Trophoblast cell (in vitro differentiated cells and primary cell): ENCODE results near the gene RHOXF2B.
"Not testable (repeated sequence)": the region's sequence is repeated elsewhere in the genome, so short reads cannot be mapped to it uniquely, and the experiment has no call there.

Experiments
- DNase-seq, 2 donors: peaks; one replicate each; pipeline ENCODE4 v3.0.0-alpha.2; 2016
- H2AFZ ChIP-seq: 2 replicates; pipeline ENCODE4 v1.6.1; 2013; ENCODE audit warnings: low read length, moderate library complexity, mild to moderate bottlenecking; ENCODE audit not compliant: insufficient read depth, poor library complexity
- H2AK5ac ChIP-seq: 2 replicates; pipeline ENCODE4 v1.6.1; 2013; ENCODE audit warnings: mild to moderate bottlenecking, low read length
- H2BK120ac ChIP-seq: 2 replicates; pipeline ENCODE4 v1.6.1; 2013; ENCODE audit warnings: low read length, mild to moderate bottlenecking, moderate library complexity; ENCODE audit not compliant: insufficient read depth, poor library complexity
- H2BK12ac ChIP-seq: 2 replicates; pipeline ENCODE4 v1.6.1; 2013; ENCODE audit warnings: mild to moderate bottlenecking, low read length, moderate library complexity
- H2BK5ac ChIP-seq: 2 replicates; pipeline ENCODE4 v1.6.1; 2013; ENCODE audit warnings: low read length, low read depth, moderate library complexity, mild to moderate bottlenecking; ENCODE audit not compliant: poor library complexity
- H3K14ac ChIP-seq: 2 replicates; pipeline ENCODE4 v1.6.1; 2013; ENCODE audit warnings: mild to moderate bottlenecking, low read length
- H3K18ac ChIP-seq: 2 replicates; pipeline ENCODE4 v1.6.1; 2013; ENCODE audit warnings: mild to moderate bottlenecking, low read length
- H3K23ac ChIP-seq: 2 replicates; pipeline ENCODE4 v1.6.1; 2013; ENCODE audit warnings: low read length
- H3K27ac ChIP-seq: 2 replicates; pipeline ENCODE4 v1.5.1; 2013; ENCODE audit warnings: low read depth, mild to moderate bottlenecking, inconsistent platforms, low read length, moderate library complexity
- H3K27me3 ChIP-seq: 2 replicates; pipeline ENCODE4 v1.6.1; 2013; ENCODE audit warnings: inconsistent platforms, mild to moderate bottlenecking, low read length, moderate library complexity; ENCODE audit not compliant: insufficient read depth
- H3K36me3 ChIP-seq, 2 experiments: 1 replicate in 1 of 2; 2 replicates in 1 of 2; pipeline ENCODE4 v1.6.1; 2013; ENCODE audit warnings: low read length in 2 of 2, mild to moderate bottlenecking in 2 of 2, moderate library complexity in 1 of 2; ENCODE audit not compliant: insufficient read depth in 2 of 2, control insufficient read depth in 1 of 2
- H3K4ac ChIP-seq: 2 replicates; pipeline ENCODE4 v1.6.1; 2013; ENCODE audit warnings: low read depth, mild to moderate bottlenecking, low read length, moderate library complexity
- H3K4me1 ChIP-seq, 2 experiments: 1 replicate in 1 of 2; 2 replicates in 1 of 2; pipeline ENCODE4 v1.6.1; 2013; ENCODE audit warnings: low read length in 2 of 2, mild to moderate bottlenecking in 2 of 2, moderate library complexity in 1 of 2; ENCODE audit not compliant: insufficient read depth in 2 of 2, control insufficient read depth in 1 of 2
- H3K4me2 ChIP-seq: 2 replicates; pipeline ENCODE4 v1.6.1; 2013; ENCODE audit warnings: inconsistent platforms, mild to moderate bottlenecking, low read length, moderate library complexity
- H3K4me3 ChIP-seq: 2 replicates; pipeline ENCODE4 v1.5.1; 2013; ENCODE audit warnings: mild to moderate bottlenecking, low read depth, low read length, inconsistent platforms
- H3K79me1 ChIP-seq: one replicate; pipeline ENCODE4 v1.6.1; 2013; ENCODE audit warnings: low read length
- H3K79me2 ChIP-seq: 2 replicates; pipeline ENCODE4 v1.6.1; 2013; ENCODE audit warnings: low read length, mild to moderate bottlenecking; ENCODE audit not compliant: control insufficient read depth, insufficient read depth, poor library complexity
- H3K9ac ChIP-seq: 2 replicates; pipeline ENCODE4 v1.6.1; 2013; ENCODE audit warnings: mild to moderate bottlenecking, low read length
- H3K9me3 ChIP-seq: 2 replicates; pipeline ENCODE4 v1.6.1; 2013; ENCODE audit warnings: low read depth, mild to moderate bottlenecking, control low read depth, inconsistent platforms, low read length; ENCODE audit not compliant: insufficient read depth
- H4K12ac ChIP-seq: 2 replicates; pipeline ENCODE4 v1.6.1; 2013; ENCODE audit warnings: low read depth, mild to moderate bottlenecking, low read length, moderate library complexity
- H4K8ac ChIP-seq: 2 replicates; pipeline ENCODE4 v1.6.1; 2013; ENCODE audit warnings: low read depth, mild to moderate bottlenecking, low read length, moderate library complexity
- H4K91ac ChIP-seq: one replicate; pipeline ENCODE4 v1.6.1; 2013; ENCODE audit warnings: low read depth, mild to moderate bottlenecking, low read length, moderate library complexity
- WGBS: extraction: QIAGEN DNeasy Blood & Tissue Kit; methylation state at CpG from one replicate; pipeline ENCODE4 v1.1.7; 2013; ENCODE audit warnings: missing lambda C conversion rate; ENCODE audit not compliant: insufficient read length, insufficient coverage; ENCODE audit errors: extremely low coverage; 5-methylcytosine and 5-hydroxymethylcytosine counted together

RHOXF2B gene

DNA sequence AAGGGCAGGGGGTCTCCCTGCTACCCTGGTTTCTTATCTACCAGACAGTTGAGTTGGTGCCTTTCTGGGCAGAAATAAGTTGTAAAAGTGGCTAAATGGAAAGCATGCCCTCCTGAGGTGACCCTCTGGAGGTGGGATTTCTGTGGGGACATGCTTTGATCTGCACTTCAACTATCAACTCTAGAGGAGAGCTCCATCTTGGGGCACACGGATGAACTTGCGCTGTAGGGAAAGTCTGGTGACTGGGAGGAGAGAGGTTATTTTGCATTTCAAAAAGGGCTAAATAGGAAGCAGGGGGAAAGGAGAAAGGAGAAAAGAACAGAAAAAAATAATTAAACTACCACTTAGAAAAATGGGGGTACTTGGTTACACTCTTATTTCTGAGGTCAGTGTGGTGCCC, 12.7 kb upstream of the RHOXF2B start:
- Histone ChIP-seq H2BK12ac (no peak overlapping the region), H4K91ac (no peak overlapping the region), H3K4ac (no peak overlapping the region), H3K4me3 (no peak overlapping the region), H3K9ac (no peak overlapping the region), H3K9me3 (no peaks in the 10 kb centered on the region), H4K8ac (no peak overlapping the region), H2AK5ac (no peak overlapping the region), H3K23ac (no peak overlapping the region), H3K4me1 (peaks cover 3 to 4% of the 10 kb centered on the region in 2 experiments), H2BK120ac (no peak overlapping the region), H3K18ac (no peak overlapping the region), H3K27me3 (no peaks in the 10 kb centered on the region), H3K27ac (no peak overlapping the region), H4K12ac (no peak overlapping the region), H3K14ac (no peak overlapping the region), H3K36me3 (no peaks in the 10 kb centered on the region), H2AFZ (no peak overlapping the region), H3K4me2 (no peak overlapping the region), H2BK5ac (no peak overlapping the region), H3K79me1 (no peaks in the 10 kb centered on the region), H3K79me2 (no peaks in the 10 kb centered on the region)
- DNase-seq: no peak
- no CpG with 5 or more reads among the region's 2 CpGs for WGBS

DNA sequence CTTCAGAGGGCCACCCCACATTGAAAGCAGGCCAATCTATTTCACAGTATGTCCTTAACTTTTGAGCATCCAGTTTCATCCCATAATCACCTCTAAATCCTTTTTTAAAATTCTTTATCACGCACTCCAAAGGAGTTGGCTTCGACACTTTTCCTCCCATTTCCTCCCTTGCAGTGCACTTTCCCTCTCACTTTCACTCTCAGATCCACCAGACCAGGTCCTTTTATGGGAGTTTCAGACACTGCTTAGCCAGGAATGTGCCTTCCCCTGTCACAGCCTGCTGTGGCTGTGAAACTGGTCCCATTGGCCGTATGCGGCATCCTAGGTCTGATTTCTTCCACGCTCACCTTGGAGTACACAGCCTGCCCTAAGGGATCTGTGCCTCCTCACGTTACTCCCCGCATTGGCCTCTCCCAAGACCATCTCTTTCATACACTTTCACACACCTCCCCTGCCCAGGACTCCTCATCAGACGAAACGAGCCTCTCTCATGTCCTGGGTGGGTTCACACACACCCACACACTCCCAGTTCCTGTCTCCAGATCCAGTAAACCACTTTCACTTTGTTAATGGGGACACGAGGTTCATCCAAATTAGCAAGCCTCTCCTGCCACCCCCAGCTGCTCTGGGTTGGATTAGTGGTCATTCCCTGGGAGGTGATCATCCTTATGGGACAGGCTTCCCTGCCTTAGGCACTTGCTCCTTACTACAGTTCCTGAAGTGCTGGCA, 10.0 kb upstream of the RHOXF2B start:
- H2AFZ ChIP-seq: no peak overlapping the region
- H3K36me3 ChIP-seq: no peaks in the 10 kb centered on the region
- H3K27me3 ChIP-seq: no peaks in the 10 kb centered on the region
- H3K18ac ChIP-seq: no peak overlapping the region
- no peak overlapping the region for H4K91ac ChIP-seq
- H3K4me3 ChIP-seq: no peak overlapping the region
- H3K4me2 ChIP-seq: no peak overlapping the region
- no peak overlapping the region for H4K12ac ChIP-seq
- no peak overlapping the region for H2BK12ac ChIP-seq
- WGBS: no CpG with 5 or more reads among the region's 10 CpGs
- H3K23ac ChIP-seq: no peak overlapping the region
- no peak overlapping the region for H2BK5ac ChIP-seq
- H3K79me1 ChIP-seq: no peaks in the 10 kb centered on the region
- DNase-seq: no peak
- H3K4me1 ChIP-seq: peaks cover 3 to 4% of the 10 kb centered on the region in 2 experiments
- no peak overlapping the region for H4K8ac ChIP-seq
- H2AK5ac ChIP-seq: no peak overlapping the region
- H3K27ac ChIP-seq: no peak overlapping the region
- no peak overlapping the region for H3K14ac ChIP-seq
- no peaks in the 10 kb centered on the region for H3K79me2 ChIP-seq
- no peak overlapping the region for H2BK120ac ChIP-seq
- H3K9ac ChIP-seq: no peak overlapping the region
- H3K9me3 ChIP-seq: no peaks in the 10 kb centered on the region
- no peak overlapping the region for H3K4ac ChIP-seq

DNA sequence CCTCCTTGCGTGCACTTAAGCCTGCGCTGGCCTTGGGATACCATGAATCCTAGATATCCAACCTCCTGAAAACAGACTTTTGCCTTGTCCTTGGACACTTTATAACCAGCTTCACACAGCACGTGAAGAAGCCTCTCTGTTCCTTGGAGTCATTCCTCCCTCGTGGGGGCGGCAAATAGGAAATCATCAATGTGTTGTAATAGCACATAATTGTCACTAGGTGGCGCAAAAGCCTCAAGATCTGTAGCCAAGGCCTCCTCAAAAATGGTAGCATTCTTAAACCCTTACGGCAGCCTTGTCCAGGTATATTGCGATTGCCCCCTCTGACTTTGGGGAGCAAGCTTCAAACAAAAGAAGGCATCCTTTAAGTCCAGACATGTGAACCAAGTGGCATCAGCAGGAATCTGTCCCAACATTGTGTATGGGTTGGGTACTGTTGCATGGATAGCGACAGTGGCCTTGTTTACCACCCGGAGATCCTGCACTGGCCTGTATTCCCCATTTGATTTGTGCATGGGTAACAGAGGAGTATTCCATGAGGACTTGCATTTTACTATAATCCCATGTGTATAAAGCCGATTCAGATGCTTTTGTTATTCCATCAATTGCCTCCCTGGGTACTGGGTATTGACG, 8.2 kb upstream of the RHOXF2B start:
- H2AFZ ChIP-seq, H3K9me3 ChIP-seq, H3K79me1 ChIP-seq, H3K27me3 ChIP-seq, H4K8ac ChIP-seq, H4K91ac ChIP-seq, H3K4me2 ChIP-seq, H3K27ac ChIP-seq, H3K4me1 ChIP-seq, H3K4me3 ChIP-seq, H2BK120ac ChIP-seq, H3K14ac ChIP-seq, H2BK12ac ChIP-seq, DNase-seq, H3K23ac ChIP-seq, H3K9ac ChIP-seq, H3K18ac ChIP-seq, H2AK5ac ChIP-seq, H3K36me3 ChIP-seq, H2BK5ac ChIP-seq, H3K79me2 ChIP-seq, H4K12ac ChIP-seq, H3K4ac ChIP-seq: not testable (repeated sequence)
- WGBS: no CpG with 5 or more reads among the region's 12 CpGs

DNA sequence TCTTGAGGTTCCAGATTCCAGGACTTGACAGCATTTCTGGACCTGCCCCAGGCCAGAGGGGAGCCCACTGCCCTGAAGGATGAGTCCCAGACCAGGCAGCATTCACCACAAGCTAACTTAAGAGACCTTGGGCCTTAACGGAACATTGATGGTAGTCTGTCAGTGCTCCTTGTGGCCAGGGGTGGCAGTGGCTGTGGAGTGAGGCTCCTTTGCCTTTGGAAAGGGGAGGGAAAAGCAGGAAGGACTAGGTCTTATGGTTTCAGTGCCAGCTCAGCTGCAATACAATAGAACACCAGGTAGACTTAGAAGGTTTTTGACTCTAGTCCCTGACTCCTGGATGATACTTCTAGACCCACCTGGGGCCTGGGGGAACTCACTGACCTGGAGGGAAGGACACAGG, 11.3 kb downstream of the RHOXF2B start:
- not testable (repeated sequence) for H2BK5ac ChIP-seq, H2BK12ac ChIP-seq, H3K27me3 ChIP-seq, H3K4ac ChIP-seq, H3K79me2 ChIP-seq, H3K4me1 ChIP-seq, H2AK5ac ChIP-seq, H3K14ac ChIP-seq, H3K4me3 ChIP-seq, H3K9me3 ChIP-seq, DNase-seq, H3K27ac ChIP-seq, H4K91ac ChIP-seq, H3K9ac ChIP-seq, H3K4me2 ChIP-seq, H3K23ac ChIP-seq, H3K18ac ChIP-seq, H3K36me3 ChIP-seq, H4K8ac ChIP-seq, H2AFZ ChIP-seq, H3K79me1 ChIP-seq, H2BK120ac ChIP-seq, H4K12ac ChIP-seq
- no CpG with 5 or more reads among the region's 1 CpG for WGBS
